GM12864 (cell line): ENCODE data around the gene LSM8.

Experiments used
- DNase-seq: peaks from one replicate; pipeline ENCODE4 v3.0.0-alpha.2; 2011; ENCODE audit warnings: low read depth
- H3K4me3 ChIP-seq: 2 replicates; pipeline ENCODE4 v1.5.1; 2011; ENCODE audit warnings: mild to moderate bottlenecking, low read depth, low read length, control low read depth
- CTCF ChIP-seq: IDR thresholded peaks from 2 replicates; pipeline ENCODE4 v1.5.1; 2011; ENCODE audit warnings: low read depth, mild to moderate bottlenecking, moderate library complexity, low read length, control low read depth, inconsistent platforms; ENCODE audit errors: missing control alignments

Gene LSM8

DNA sequence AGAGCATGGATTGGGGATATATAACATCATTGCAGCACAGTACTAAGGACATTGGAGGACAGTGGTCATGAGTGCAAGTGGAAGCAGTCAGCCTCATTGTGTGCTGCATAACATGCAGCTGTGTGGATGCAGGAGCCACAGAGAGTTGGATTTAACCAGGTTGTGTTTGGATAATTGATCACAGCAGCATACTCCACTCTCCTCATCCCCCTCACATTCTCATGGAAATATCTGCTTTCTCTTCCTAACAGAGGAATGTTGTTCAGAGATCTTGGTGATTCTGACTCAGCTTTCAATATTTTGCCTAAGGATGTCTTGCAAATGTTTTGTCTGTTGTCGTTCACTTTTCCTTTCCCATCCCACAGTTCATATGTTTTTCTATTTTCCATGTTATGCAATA, 31.8 kb upstream of the LSM8 start:
- no peak for TF ChIP-seq CTCF
- DNase-seq, result no peak

DNA sequence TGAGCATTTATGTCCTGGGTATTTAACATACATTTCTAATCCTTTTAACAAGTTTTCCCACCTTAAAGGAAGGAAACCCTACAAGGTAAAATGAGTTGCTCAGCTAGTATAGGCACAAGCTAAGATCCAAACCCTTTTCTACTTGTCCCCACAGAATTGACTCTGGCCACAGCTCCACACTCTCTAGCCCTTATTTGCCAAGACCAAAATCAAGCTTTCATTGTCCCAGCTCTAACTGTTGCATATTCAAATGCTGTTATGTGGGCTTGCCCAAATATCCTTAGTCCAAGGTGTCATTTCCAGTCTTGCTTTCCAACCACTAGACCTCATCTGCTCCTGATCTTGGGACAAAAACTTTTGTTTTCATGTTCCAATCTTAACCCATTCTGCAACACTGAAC, 31.3 kb upstream of the LSM8 start:
- DNase-seq, result no peak
- TF ChIP-seq CTCF, result no peak
- H3K4me3 ChIP-seq, result no peak overlapping the region

More for the DNA sequence above, 31.8 kb upstream of the LSM8 start:
- no peak overlapping the region for H3K4me3 ChIP-seq

DNA sequence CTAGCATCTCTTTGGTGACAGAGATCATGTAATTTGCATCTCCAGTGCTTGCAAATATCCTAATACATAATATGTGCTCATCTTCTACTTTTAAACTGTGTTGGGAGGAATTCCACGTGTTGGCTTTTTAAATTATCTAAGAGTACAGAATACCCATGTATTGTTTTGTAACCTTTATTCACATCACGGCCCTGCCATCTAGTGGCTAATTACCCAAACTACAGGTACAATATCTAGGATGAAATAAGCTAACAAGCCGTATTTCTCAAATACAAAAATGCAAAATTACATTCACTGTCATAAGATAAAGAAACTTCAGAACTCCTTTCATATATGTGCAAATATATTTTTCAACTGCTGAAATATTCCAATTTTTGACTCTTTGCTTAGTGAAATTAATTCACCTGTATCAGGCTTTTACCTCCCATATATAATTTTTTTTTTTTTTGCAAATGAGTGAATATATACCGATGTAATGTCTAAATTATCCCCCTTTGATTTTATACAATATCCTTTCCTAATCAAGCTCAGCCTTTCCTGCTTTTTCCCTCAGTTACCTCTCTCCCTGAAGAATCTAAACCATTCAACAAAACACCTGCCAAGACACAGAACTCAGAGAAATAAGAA, 30.3 kb upstream of the LSM8 start:
- DNase-seq, result peak; percentile 13
- TF ChIP-seq CTCF, result peak; percentile 50
- no peak overlapping the region for H3K4me3 ChIP-seq

DNA sequence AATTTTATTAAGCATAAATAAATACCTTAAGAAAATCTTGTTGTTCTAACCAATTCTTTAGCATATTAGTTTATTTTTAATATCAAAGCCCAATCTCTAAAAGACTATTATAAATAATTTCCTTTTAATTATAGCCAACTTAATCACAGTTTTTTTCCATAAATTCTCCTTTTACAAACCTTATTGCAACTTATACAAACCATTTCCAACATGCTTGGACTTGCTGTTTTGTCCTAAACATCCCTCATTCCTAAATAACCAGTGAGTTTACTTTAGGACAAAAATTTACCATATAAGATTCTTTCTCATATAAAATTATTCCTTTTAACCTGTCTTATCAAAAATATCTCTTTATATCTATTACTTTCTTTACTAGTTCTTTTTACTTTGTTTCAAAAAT, 25.2 kb upstream of the LSM8 start:
- no peak overlapping the region for H3K4me3 ChIP-seq
- DNase-seq, result no peak
- TF ChIP-seq CTCF, result no peak

GRCh38 chr7:118169146-118169545, 14.8 kb upstream of the LSM8 start:
- H3K4me3 ChIP-seq, result no peak overlapping the region
- DNase-seq, result no peak
- peak; percentile 18 for TF ChIP-seq CTCF

DNA sequence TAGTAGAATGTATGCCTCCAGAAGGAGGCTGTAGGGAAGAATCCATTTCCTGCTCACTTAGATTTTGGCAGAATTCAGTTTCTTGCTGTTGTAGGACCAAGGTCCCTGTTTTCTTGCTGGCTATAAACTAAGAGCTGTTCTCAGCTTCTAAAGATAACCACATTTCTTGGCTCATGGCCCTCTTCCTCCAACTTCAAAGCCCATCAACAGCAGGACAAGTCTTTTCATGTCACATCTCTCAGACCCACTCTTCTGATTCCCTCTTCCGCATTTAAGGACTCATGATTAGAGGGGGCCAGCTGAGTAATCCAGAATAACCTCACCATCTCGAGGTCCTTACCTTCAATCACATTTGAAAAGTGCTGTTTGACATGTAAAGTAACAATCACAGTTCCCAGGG, 8.2 kb upstream of the LSM8 start:
- no peak for DNase-seq
- no peak for TF ChIP-seq CTCF
- H3K4me3 ChIP-seq, result no peak overlapping the region

- H3K4me3 ChIP-seq, result no peak overlapping the region
- no peak for TF ChIP-seq CTCF
- DNase-seq, result no peak
These were observed 4.8 kb upstream of the LSM8 start for GRCh38 chr7:118179191-118179590.
